Fibroblast of pulmonary artery (primary cell): Measurements from ENCODE around the gene DLGAP1.

Experiments
- DNase-seq: peaks from one replicate; pipeline ENCODE4 v3.0.0-alpha.2; 2010; ENCODE audit warnings: low read depth
- H3K4me3 ChIP-seq: replicated peaks from 2 replicates; pipeline ENCODE4 v1.5.1; 2011; ENCODE audit warnings: low read depth, mild to moderate bottlenecking, control low read depth, low read length, moderate library complexity
- TF ChIP-seq, protein P1 (sequence below): IDR thresholded peaks from 2 replicates; pipeline ENCODE4 v1.5.1; 2011; ENCODE audit warnings: mild to moderate bottlenecking, control low read depth, low read length, inconsistent platforms; ENCODE audit errors: missing control alignments

DLGAP1 gene

DNA sequence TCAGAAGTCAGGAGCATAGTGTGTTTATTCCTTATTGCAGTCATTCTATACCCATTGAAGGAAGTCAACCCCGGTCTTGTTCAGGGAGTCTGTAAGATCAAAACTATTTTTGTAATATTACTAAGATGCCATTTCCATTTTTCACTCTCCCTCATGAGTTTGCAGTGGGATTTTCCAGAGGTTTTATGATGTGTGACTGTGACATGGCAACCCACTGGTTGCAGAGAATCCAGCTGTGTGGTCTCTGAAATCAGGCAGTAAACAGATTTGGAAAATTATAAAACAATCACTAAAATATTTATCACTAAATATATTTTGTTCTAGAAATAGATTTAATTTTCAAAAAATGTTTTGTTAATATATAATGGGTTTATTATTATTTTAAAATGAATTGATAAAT lies 38.1 kb downstream of the DLGAP1 start:
- TF ChIP-seq, protein P1, sequence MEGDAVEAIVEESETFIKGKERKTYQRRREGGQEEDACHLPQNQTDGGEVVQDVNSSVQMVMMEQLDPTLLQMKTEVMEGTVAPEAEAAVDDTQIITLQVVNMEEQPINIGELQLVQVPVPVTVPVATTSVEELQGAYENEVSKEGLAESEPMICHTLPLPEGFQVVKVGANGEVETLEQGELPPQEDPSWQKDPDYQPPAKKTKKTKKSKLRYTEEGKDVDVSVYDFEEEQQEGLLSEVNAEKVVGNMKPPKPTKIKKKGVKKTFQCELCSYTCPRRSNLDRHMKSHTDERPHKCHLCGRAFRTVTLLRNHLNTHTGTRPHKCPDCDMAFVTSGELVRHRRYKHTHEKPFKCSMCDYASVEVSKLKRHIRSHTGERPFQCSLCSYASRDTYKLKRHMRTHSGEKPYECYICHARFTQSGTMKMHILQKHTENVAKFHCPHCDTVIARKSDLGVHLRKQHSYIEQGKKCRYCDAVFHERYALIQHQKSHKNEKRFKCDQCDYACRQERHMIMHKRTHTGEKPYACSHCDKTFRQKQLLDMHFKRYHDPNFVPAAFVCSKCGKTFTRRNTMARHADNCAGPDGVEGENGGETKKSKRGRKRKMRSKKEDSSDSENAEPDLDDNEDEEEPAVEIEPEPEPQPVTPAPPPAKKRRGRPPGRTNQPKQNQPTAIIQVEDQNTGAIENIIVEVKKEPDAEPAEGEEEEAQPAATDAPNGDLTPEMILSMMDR, result no peak
- DNase-seq, result no peak
- H3K4me3 ChIP-seq, result no peak overlapping the region

DNA sequence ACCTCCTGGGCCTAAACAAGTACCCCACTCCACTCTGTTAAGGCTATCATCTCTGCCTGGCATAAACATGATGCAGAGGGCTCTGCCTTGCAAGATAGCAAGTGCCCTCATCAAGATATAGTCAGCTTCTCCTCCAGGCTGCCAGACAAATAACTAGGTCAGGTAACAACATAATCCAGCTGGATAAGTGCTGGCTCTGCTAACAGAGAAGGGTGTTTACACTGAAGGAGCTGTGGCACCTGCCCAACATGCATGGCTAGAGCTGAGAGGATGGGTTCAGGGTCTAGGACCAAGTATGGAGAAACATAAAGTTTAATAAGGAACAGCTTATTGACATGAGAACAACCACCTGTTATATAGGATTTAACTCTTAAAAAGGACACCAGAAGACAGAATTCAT lies 42.8 kb downstream of the DLGAP1 start:
- no peak overlapping the region for H3K4me3 ChIP-seq
- TF ChIP-seq, protein P1, result no peak

DNA sequence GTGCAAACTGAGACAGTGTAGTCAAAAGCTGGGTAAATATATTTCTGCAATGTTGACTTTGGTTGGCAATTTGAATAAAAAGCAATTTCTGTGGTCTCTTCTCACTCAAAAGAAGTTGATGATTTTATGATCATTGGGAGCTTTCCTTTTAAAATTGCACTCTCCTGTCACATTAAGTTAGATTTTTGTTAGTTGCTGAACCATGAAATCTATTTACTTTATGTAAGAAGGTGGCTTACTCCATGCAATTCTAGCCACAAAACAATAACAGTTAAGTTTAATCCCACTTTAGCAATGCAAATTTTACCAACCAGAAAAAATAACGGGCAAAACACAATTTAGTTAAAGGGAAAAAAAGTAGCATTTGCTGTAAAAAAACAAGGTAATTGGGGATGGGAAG lies 48.3 kb downstream of the DLGAP1 start:
- DNase-seq, result no peak
- TF ChIP-seq, protein P1, result no peak
- no peak overlapping the region for H3K4me3 ChIP-seq

More for the DNA sequence above, 42.8 kb downstream of the DLGAP1 start:
- no peak for DNase-seq

DNA sequence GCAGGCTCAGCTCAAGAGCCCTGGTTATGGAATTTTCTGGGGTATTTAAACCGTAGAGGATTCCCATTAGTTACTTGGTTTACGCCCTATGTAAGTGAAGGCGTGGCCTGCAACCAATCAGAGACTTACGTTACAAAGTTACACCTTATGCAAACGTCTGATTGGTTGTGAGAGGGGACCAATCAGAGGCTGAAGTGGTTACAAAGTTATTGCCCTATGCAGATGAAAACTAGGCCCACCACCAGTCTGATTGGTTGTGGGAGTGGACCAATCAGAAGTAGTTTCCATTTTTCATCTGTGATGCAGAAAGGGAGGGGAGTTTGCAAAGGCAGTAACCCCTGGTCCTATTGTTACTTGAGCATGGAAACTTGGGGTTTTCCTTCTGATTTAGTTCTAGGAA lies 49.1 kb downstream of the DLGAP1 start:
- no peak overlapping the region for H3K4me3 ChIP-seq
- DNase-seq, result no peak
- TF ChIP-seq, protein P1, result no peak

DNA sequence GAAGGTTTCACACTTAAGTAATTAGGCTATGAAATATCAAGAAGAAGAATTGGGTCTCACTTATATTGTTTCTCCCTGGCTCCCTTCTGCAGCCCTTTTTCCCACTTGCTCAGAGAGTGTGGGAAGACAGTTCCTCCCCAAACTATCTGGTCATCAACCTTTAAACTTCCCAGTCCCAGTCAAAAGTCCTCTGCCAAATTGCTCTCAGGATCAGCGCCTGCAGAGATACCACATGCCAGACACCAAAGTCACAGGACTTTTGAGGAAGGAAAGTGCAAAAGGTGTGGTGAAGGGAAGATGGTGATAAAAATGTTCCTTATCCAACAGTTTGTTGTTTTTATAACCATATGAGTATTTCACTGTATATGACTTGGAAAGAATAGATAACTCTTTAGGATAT lies 51.3 kb downstream of the DLGAP1 start:
- TF ChIP-seq, protein P1, result no peak
- H3K4me3 ChIP-seq, result no peak overlapping the region

DNA sequence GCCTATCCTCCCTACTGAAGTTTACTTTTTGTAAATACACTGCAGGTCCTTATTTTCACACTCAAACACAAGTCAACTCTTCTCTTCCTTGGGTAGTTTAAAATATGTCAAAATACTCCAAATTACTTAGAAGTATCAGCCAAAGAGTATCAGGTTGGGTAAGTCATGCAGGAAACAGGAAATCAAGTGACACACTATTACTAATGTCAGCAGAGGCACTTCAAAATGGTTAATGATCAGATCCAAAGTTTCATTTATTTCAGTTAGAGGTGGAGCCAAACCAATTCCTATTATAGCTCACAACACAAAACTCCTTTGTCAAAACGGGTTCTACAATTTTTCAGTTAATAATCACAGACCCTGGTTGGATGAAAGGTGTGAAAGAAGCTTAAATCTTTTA lies 54.2 kb downstream of the DLGAP1 start:
- TF ChIP-seq, protein P1, result no peak
- no peak overlapping the region for H3K4me3 ChIP-seq

More for the DNA sequence above, 51.3 kb downstream of the DLGAP1 start:
- no peak for DNase-seq

DNA sequence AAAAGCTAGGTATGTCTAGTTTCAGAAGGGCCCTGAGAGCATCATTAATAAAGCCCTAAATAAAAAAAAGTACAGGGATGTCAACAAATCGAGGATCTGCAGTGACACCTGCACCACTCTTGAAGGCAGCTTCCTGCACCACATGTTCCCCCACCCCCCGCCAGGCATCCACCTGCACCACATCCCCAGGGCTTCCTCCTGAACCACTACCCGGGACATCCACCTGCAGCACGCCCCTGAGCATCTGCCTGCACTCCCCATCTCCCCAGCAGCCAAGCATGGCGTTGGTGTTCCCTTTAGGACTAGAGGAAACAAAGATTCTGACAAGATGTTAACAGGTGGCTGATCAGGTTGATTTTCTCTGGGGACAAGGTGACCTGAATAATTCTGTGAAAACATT lies 55.2 kb downstream of the DLGAP1 start:
- DNase-seq, result no peak
- no peak overlapping the region for H3K4me3 ChIP-seq
- TF ChIP-seq, protein P1, result no peak

More for the DNA sequence above, 54.2 kb downstream of the DLGAP1 start:
- no peak for DNase-seq
